ENCODE measurements around the gene TRIM17.
A peak's percentile ranks its signal among the peaks of the same experiment; 100 is the strongest.

The TRIM17 gene

DNA sequence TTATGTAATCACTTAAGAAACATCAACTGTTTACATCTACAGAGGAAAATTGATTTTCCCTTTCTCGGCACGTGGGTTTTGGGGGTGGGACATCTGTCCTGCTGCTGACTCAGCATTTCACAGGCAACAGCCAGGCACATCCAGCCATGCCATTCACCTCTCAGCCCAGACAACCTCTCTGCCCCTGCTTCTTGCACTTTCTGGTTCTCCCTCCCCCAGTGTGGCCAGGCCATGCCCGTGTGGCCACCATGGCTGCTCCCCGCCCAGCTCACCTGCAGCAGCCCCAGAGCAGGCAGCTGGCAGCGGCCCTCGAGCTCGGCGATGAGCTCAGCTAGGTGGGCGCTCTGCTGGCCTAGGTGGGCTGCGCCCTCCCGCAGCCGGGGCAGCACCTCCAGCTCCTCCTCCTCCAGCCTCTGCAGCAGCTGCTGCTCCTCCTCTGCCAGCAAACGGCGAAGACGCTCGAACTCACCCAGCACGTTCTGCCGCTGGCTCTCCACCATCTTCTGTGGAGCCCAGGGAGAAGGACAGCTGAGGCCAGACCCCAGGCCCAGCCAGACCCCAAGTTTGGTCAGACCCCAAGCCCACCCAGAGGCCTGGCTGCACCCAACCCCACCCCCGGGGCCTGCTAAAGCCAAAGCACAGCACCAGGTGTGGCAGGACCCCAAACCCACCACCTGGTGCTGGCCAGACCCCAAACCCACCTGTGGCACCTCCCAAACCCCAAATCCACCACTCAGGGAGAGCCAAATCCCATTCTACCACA is 15.8 kb downstream of the TRIM17 start:
- DNase-seq: no peak

DNA sequence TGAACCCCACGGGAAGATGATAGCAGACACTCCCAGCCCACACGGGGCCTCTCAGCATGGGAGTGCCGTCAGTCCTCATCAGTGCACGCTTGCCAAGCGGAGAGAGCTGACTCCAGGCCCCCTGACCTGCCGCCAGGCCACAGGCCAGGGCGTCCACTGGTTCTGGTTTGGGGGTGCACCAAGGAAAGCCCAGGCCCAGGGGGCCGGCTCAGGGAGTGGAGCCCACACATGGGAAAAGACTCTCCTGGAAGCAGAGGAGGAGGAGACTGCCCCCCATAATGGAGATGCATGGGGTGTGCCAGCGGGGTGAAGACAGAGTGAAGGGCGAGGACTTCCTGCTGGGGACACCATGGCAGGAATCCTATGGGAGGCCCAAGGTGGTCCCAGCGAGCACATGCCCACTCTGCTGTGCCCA is 16.4 kb downstream of the TRIM17 start:
- DNase-seq: no peak

DNA sequence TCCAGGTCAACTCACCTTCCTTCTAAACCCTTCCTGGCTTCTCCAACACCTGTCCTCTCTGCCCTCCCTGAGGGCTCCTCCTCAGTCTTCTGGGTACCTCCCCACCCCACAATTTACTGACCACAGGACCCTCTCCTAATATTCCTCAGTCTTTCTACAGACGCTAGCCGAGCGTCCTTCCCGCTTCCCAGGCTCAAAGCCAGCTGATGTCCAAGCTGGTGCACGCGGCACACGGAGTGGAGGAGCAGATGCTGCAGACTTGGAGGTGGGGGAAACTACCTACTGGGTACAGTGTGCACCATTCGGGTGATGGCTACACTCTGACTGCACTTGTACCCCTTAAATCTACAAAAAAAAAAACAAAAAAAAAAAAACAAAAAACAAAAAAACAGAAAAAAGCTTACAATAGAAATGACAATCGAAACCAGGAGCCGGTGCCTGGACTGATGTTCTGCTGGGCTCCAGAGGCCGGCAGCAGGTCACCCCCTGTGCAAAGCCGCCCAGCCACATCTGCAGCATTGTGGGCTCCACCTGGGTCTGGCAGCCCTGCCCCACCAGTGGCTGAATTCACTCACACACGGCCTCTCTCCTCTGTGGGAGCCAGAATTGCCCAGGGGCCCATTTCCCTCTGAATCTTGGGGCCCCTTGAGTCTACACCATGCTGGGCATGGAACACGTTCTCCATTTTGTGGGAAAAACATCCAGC is 17.0 kb downstream of the TRIM17 start:
- no peak for DNase-seq

DNA sequence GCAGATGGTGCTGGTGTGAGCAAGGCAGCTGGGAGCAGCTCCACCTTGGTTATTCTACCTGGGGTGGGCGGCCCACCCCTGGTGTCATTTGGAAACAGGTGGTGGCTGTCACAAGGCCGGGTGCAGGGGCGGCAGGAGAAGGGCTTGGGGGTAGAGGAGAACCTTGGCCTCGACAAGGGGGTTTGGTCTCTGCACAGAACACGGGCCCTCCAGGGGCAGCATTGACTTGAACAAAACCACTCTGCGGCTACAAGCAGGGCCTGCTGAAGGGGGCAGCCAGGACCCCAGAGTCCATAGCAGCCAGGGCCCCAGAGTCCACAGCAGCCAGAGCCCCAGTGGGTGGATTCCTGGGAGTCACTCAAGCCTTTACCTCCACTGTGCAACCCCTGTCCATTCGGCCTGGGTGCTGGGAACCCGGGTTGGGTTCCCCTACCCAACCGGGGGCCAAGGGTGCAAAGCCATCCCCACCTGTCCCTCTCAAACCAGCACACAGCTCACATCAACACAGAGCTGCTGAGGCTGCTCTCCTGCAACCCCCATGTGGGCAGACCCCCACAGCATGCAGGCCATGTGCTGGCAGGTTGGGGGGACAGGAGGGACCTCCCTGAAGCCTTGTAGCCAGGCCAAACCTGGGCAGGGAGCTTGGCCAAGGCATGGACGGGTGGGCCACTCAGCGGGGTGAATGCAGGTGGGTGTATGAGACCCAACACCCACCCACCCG is 17.8 kb downstream of the TRIM17 start:
- no peak for DNase-seq

DNA sequence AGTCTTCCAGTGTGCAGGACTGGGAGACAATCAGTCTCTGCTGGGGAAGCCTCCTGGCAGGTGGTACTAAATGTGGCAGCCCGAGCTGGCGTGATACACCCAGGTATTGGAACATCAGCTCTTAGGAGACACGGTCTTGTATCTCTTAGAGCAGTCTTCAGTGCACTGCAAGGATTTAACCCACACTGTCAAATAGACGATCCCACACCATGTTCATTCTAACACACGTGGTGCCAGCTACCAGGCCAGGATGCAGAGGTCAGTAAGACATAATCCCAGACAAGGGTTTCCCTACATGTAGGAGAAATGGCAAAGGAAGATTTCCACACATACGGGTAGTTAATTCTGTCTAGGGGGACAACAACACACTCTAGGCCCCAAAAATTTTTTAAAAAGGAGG is 18.7 kb downstream of the TRIM17 start:
- DNase-seq: no peak

DNA sequence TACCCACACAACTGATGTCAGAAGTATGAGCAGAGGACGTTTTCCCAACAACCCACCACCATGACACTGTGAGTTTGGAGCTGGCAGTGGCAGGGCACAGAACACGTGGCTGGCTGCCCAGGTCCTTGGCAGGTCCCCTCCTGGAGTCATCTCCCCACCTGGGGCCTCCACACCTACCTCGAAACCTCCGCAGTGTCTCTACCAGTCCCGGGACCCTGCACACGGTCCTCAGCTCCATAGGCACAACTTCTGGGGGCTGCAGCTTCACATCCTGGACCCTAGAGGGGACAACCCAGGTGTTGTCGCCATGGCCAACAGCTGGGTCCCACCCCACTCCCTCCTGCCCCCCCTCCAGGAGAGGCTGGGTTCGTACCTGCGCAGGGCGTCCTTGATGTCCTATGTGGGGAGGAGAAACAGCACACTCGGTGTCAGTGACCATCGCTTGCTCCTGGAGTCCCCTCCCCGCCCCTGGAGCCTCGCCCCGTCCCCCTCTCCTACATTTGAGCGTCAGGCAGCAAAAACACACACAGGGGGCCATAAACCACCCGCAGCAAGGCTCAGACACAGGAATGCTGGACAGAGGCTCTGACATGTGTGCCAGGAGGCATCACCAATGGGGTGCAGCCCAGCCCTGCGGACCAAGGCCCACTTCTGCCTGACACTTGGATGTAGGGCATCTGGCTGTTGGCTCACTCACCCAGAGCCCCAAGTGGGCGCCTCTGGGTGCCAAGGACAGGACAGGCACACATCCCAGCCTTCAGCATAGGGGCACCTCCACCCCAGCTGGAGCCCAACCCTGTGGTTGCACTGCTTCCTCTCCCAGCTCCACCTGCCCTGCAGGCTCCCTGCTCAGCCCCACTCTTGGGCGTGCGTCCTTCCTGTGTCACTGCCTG is 19.6 kb downstream of the TRIM17 start:
- DNase-seq: no peak

DNA sequence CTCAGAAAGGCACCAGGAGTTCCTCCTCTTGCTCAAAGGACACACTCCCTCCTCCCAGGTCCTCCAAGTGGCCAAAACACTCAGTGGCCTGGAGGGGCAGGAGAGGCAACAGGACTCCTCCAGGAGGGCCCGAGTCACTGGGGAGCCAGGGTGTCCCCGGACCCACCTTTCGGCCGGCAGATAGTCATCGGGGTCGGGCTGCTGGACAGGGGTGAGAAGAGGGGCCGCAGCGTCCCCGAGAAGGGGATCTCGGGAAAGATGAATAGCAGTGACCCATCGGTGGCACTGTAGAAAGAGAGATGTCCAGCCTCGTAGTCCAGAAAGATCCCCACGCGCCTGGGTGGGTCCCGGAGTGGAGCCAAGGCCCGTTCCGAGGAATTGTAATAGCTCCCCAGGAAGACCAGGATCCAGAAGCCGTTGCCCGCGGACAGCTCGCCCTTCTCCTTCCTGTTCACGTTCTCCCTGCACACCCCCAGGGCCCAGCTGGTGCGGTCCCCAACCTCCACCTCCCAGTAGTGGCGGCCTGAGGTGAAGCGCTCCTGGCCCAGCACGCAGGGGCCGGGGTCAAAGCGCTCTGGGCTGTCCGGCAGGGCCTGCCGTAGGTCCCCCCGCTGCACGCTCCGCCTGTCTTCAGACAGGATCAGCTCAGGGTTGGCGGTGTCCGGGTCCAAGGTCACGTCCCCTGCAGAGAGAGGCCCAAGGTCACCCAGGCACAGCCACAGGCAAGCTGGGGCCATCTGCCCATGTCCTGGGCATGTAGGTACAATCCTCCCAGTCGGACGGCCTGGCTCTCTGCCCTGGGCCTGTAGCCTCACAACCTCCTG is 21.9 kb downstream of the TRIM17 start:
- no peak for DNase-seq

DNA sequence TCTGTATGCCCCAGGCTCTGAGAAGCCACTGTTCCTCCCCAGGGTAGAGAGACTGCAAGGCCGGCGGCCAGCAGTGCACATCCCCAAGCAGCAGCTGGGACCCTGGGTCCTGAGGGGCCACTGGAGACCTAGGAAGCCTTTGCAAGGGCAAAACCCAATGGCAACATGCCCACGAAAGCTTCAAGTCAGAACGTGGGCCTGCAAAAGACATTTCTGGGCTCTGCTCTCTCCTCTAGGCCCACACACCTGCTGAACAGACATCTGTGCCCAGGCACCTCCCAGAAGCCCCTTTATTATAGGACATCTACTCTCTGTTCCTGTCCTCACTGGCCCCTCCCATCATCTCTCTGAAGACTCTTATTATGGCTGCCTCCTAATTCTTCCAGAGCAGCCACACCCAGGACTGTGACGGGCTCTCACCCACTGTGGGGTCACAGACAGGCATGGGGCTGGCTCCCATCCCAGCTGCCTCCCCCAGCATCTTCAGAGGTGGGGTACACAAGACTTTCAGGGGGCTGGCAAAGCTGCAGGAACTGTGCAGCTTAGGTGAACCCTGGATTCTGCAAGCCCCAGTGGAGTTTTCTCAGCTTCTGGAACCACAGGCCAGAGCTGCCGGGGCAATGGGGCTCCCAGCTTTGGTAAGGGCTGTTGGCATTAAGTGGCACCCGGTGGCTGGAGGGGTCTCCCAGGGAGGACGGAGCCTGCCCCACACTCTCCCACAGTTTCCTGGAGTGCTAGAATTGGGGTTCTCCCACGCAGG is 22.7 kb downstream of the TRIM17 start:
- no peak for DNase-seq

DNA sequence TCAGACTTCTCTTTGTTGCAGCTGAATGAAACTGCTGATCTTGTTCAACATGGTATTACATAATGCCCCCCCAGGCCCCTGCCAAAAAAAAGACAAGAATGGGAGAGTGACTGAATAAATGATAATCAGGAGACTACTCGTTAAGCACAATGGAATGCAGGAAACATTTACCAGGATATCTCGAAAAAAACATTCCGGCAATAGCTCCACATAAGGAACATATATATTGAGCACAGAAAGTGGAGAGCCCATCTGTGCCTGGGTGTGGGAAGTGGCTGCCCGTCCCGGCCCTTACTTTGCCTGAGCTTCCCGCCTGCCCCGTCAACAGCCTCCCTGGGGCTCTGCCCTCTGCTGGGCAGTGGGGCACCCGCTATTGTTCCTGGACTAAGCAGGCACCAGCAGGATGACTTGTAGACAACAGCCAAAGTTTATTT is 23.4 kb downstream of the TRIM17 start:
- peak; percentile 56 for DNase-seq

DNA sequence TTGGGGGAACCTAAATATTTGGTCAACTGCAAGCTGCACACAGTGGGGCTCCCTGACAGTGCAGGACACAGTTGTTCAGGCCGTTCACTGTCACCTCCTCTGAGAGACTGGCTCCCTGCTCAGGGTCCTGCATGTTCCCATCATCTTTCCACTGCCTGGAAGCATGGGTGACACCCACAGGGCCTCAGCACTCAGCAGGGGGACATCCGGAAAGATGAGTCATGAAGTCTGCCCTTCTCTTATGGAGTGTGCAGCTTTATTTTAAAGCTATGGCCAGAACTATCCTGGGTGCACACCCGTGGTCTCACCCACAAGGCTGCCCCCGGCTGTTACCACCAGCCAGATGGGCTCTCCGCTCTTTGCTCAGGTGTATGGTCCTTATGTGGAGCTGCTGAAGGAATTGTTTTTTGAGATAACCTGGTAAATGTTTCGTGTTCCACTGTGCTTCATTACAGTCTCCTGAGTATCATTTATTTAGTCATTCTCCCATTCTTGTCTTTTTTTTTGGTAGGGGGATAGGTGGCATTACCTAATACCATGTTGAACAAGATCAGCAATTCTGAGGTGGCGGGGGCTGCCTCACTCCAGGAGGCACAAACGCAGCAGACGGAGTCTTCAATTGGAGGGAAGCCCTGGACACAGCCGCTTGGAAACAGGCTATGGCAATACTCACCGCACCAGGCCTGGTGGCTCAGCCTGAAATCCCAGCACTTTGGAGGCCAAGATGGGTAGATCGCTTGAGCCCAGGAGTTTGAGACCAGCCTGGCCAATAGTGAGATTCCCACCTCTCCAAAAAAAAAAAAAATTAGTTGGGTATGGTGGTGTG is 24.3 kb downstream of the TRIM17 start:
- no peak for DNase-seq

DNA sequence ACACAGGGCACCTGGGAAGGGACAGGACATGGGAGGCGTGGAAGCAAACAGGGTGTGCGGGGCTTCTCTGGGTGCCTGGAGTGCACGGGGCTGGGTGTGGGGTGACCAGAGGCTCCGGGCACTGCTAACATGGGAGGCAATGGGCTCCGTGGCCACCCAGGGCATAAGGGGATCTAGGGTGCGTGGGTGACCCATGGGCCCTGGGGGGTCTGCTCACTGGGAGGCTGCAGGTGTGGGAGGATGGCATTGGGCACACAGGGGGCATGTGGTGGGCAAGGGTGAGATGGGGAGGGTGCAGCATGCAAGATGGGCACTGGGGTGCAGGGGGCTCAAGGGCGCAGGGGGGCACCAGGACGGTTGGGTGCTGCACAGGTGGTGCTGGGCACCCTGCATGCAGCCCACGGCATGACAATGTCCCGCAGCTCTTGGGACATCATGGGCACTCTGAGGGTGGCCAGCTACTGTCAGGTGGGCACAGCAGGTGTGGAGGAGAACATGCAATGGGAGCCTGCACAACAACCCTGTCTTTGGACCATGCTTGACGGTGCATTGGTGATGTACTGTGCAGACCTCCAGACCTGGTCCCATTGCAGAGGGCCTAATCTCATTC is 25.1 kb downstream of the TRIM17 start:
- no peak for DNase-seq

DNA sequence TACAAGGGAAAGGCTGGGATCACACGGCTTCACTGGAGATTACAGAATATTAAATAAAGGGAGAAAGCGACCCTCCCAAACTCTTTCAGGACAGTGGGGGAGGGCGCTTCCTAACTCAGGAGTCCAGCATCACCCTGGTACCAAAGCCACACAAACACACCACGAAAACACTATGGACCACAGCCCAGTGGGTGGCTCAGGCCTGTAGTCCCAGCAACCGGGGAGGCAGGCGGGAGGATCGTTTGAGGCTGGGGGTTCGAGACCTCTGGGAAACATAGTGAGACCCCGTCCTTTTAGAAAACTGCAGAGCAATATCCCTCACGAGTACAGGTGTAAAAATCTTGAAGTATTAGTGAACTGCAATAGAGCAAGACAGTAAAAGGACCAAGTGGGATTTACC is 26.0 kb downstream of the TRIM17 start:
- no peak for DNase-seq

DNA sequence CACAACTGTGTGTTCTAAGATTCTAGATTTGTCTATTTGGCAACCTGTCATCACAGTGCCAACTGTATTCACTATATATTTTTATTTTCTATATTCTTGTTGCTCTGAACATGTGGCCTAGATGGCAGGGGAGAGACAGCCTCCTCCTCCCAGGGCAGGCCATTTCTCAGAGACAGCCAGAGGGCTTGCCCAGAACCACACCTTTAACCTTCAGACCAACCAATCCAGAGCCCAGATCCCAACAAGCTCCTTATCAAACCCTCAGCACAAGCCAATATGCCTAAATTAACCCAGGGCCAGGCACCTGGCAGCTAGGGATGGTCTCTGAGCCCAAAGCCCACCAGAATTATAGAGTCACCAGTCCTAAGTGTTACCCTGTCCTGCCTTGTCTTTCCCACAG is 29.3 kb downstream of the TRIM17 start:
- no peak for DNase-seq

DNA sequence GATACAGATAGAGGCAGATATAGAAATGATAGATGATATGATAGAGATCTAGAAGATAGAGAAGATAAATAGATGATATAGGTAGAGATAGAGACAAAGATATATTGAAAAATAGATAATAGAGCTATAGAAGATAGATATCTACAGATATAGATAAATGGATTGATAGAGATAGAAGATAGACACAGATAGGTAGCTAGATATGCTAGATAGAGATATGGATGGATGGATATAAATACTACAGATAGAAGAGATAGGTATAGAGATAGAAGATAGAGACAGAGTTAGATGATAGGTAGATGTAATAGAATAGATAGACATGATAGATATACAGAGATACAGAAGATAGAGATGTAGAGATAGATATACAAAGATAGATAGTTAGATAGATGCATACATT is 31.4 kb downstream of the TRIM17 start:
- no peak for DNase-seq

DNA sequence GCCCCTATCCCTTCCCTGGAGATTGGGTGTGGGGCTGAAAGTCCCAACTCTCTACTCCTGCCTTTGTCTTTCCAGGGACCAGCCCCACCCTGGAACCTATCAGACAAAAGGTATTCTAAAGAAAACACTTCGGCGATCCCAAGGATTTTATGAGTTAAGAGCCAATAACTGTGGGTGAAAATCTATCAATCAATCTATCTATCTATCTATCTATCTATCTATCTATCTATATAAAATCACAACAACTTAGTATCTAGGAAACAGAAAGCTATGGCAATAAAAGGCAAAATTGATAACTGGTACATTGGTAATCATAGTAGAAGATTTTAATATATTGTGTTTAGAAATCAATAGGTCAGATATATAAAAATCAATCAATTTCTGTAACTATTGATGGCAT is 32.9 kb downstream of the TRIM17 start:
- no peak for DNase-seq

DNA sequence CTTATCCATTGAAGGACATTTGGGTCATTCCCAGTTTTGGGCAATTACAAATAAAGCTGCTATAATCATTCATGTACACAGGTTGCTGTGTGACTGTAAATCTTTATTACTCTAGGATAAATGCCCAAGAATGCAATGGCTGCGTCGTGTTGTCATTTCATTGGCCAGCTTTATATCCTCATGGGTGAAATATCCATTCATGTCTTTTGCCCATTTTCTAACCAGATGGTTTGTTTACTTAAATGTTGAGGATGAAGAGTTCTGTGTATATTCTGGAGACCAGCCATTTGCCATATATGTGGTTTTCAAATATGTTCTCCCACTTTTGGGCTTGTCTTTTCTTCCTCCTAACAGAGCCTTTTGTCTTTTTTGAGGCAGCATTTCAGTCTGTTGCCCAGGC is 35.3 kb downstream of the TRIM17 start:
- no peak for DNase-seq

DNA sequence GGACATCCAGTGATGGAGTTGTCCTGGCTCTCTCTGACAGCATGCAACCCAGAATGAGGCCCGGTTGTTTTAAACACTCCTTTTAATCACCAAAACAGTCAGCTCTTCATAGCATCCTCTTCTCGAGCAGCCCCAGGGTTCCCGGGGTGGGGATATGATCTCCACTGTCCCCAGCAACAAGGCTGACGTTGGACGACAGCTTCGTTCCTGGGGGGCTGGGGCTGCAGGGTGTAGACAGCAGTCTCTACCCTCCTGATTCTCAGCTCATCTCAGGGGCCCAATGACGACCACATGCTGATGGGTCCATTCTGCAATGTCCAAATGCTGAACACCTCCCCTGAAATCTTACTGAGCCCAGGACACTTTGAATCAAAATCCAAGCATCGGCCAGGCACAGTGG is 37.0 kb downstream of the TRIM17 start:
- no peak for DNase-seq

DNA sequence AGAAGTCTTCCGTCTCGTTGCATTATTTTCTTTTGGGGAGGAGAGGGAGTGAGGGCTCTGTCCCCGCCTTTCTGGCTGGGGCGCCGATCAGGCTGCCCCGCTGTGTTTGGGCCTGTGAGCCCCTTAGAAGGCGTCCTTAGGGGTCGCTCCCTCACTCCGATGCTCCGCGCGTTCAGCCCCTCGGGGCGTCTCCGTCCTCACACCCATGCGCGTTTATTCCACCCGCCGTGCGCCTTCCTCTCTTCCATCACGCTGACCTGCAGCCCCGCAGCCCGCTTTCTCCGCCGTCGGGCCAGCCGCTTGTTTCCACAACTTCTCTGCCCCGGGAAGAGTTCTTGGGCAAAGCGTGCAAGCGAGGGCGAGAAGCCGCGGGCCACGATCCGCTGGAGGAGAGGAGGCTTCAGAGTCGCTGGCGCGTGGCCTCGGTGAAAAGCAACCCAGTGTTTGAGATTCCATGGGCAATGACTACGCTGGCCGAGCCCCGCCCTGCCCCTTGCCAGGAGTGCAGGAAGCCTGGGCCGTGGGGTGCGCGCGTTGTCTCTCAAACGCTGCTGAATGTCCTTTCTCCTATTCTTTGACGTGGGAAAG is 37.7 kb downstream of the TRIM17 start:
- no peak for DNase-seq

Measured in T1000 (cell line).